ENCODE measurements around the gene TCEA2. TPM values are rescaled to one million over a fixed set of nuclear protein-coding genes. Genes with fewer than 3 reads are reported as not detected.

TCEA2 gene
- total RNA-seq, result 20.2 and 46.8 TPM in 2 replicates

GRCh38 chr20:64062596-64063388 is at the start of gene TCEA2:
Gene TCEA2 (plus strand): TSS chr20:64063198. CDS start chr20:64063313, 115 bp downstream.

GRCh38 chr20:64035933-64036345 is 27.1 kb upstream of the TCEA2 start, which contains the start of gene C20orf204:
Gene C20orf204 (plus strand): TSS chr20:64036182. CDS start chr20:64036324, 142 bp downstream.

DNA sequence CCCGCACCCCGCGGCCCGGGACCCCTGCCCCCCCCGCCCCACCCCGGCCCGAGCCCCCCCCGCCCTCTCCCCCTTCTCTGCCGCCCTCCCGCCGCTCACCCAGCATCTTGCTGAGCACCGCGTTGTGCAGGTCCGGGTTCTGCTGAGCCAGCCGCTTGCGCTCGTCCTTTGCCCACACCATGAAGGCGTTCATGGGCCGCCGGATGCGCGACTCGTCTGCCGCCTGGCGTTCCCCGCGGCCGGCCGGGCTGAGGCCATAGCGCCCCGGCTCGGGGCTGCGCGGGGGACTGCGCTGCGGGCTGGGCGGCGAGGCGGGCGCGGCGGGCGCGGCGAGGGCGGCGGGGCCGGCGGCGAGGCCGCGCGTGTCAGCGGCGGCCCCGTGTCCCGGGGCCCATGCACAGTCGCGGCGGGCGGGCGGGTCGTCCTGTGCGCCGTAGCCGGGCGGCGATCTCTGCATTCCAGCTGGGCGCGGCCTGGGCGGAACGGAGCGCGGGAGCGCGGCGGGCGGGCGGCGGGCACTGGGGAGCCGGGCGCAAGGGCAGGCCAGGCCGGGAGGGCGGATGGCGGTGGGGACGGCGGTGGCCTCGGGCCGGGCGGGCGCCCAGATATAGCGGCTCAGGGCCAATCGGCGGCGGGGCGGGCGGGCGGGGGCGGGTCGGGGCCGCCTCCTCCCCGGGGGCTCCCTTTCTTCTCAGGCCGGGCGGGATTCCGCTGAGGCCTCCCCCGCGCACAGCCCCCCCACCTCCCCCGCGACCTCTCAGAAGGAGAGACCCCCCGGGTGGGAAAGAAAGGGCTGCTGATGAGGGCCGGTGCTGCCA is 13.7 kb upstream of the TCEA2 start, which contains the start of gene SOX18:
SOX18 (minus strand) TSS at position 580 of the 818 bp plus-strand sequence; CDS start at position 457, 123 bp downstream.

GRCh38 chr20:64079273-64080012 is 16.4 kb downstream of the TCEA2 start, which contains the start of gene RGS19:
Gene RGS19 (minus strand): TSS chr20:64079518. CDS start chr20:64076886, 2,632 bp downstream.

DNA sequence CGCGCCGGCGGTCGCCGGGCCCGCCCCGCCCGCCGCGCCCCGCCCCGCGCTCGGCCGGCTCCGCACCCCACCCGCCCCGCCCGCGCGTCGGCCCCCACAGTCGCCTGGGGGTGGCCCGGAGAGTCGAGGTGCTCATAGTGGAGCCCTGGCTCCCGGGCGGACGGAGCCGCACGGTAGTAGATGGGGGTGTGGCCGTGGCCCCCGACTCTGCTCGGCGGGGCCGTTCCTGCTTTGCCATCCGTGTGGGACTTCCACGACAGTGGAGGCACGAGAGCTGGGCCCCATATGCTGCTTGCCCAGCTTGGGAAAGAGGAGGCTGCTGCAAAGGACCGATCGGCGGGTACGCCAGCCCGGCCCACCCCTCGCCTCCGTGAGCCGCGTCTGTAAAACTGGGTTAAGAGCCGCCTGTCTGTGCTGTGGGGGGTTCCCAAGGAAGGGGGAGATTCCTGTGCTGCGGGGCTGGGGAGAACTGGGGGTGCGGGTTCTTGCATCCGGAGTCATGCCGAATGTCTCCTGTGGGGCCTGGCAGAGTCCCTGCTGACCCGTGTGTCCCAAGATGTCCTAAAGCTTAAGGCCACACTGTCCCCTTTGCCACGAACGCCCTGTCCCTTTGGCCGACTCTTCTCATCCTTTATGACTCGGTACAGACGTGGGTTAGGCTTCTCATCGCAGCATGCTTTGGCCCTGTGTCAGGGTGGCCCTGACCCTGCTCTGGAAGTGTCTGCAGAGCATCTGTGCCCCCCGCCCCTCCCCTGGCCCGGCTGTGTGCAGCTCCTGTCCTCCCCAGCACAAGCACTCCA is 17.2 kb downstream of the TCEA2 start, which contains the start of gene OPRL1:
OPRL1 (plus strand) TSS at position 70 of the 800 bp plus-strand sequence. CDS start 12,639 bp downstream, outside the sequence.

GRCh38 chr20:64083804-64084684 is 21.0 kb downstream of the TCEA2 start, which contains the start of gene LKAAEAR1:
Gene LKAAEAR1 (minus strand): TSS chr20:64084398. CDS start chr20:64084219, 179 bp downstream.

GRCh38 chr20:64106981-64107735 is 44.2 kb downstream of the TCEA2 start, which contains the start of gene NPBWR2:
Gene NPBWR2 (minus strand): TSS chr20:64107565. CDS start chr20:64106831, 734 bp downstream.

Other genes with a start within 250 kb of the TCEA2 start
- gene ZBTB46, start 231.9 kb upstream of the TCEA2 start, total RNA-seq, result 1.8 and 5.6 TPM in 2 replicates
- gene ABHD16B, start 201.7 kb upstream of the TCEA2 start, total RNA-seq, result not detected in 2 replicates
- gene TPD52L2, start 197.9 kb upstream of the TCEA2 start, total RNA-seq, result 99.1 and 136 TPM in 2 replicates
- 39.3 and 46.8 TPM in 2 replicates for gene DNAJC5, start 168.1 kb upstream of the TCEA2 start, total RNA-seq
- 31.1 and 38.3 TPM in 2 replicates for gene UCKL1, start 106.8 kb upstream of the TCEA2 start, total RNA-seq
- 8.3 and 15.5 TPM in 2 replicates for gene ZNF512B, start 93.3 kb upstream of the TCEA2 start, total RNA-seq
- 6.4 and 10.3 TPM in 2 replicates for gene SAMD10, start 83.6 kb upstream of the TCEA2 start, total RNA-seq
- 46.4 and 48.6 TPM in 2 replicates for gene PRPF6, start 82.1 kb upstream of the TCEA2 start, total RNA-seq
- 0.25 TPM in 1 of 2 replicates, not detected in the other for gene C20orf204, start 27.0 kb upstream of the TCEA2 start, total RNA-seq
- gene SOX18, start 13.6 kb upstream of the TCEA2 start, total RNA-seq, result not detected in 2 replicates
- 9.9 and 21.3 TPM in 2 replicates for gene RGS19, start 16.3 kb downstream of the TCEA2 start, total RNA-seq
- 0.33 and 1.5 TPM in 2 replicates for gene OPRL1, start 16.9 kb downstream of the TCEA2 start, total RNA-seq
- 0.49 TPM in 1 of 2 replicates, not detected in the other for gene LKAAEAR1, start 21.2 kb downstream of the TCEA2 start, total RNA-seq
- not detected in 2 replicates for gene NPBWR2, start 44.4 kb downstream of the TCEA2 start, total RNA-seq
- gene MYT1, start 101.3 kb downstream of the TCEA2 start, total RNA-seq, result not detected in 2 replicates
- gene PCMTD2, start 192.6 kb downstream of the TCEA2 start, total RNA-seq, result 19.2 and 51.5 TPM in 2 replicates

Data from mesangial cell (primary cell).